Activated naive CD4-positive, alpha-beta T cell treated with anti-CD3 and anti-CD28 coated beads for 36 hours (primary cell): Measurements from ENCODE around the gene CAMTA1. TPM values are rescaled to one million over a fixed set of nuclear protein-coding genes. Genes with fewer than 3 reads are reported as not detected.

Experiments used
- CTCF ChIA-PET: fragments of 350-600 bp; sonication (Branson Sonifier 250); formaldehyde crosslinking; loops from one replicate; lab custom pipeline; 2021; ENCODE audit warnings: antibody characterized with exemption; lab: Charles Lee
- DNase-seq: peaks from one replicate; pipeline ENCODE4 v3.0.0-alpha.2; 2020
- H3K27ac Mint-ChIP-seq: one replicate; pipeline ENCODE4 v1.8.0; 2021; ENCODE audit warnings: mild to moderate bottlenecking, mixed read lengths
- H3K27me3 Mint-ChIP-seq: one replicate; pipeline ENCODE4 v1.8.0; 2021; ENCODE audit warnings: low read depth, mixed read lengths
- H3K36me3 Mint-ChIP-seq: one replicate; pipeline ENCODE4 v1.8.0; 2021; ENCODE audit warnings: low read depth, mixed read lengths
- H3K4me1 Mint-ChIP-seq: one replicate; pipeline ENCODE4 v1.8.0; 2021; ENCODE audit warnings: low read depth, mixed read lengths
- H3K4me3 Mint-ChIP-seq: one replicate; pipeline ENCODE4 v1.8.0; 2021; ENCODE audit warnings: mild to moderate bottlenecking, moderate library complexity, mixed read lengths
- H3K9me3 Mint-ChIP-seq: one replicate; pipeline ENCODE4 v1.8.0; 2021; ENCODE audit warnings: mixed read lengths
- intact Hi-C: fragments of 100-400 bp; cut with micrococcal nuclease; formaldehyde crosslinking; loops from one replicate; pipeline ENCODE4 v1.15.1; 2023
- total RNA-seq, 2 experiments: library from RNA; stranded (reverse); gene quantifications; one replicate each; pipeline ENCODE4 v1.2.3, GENCODE V29; 2021

Gene CAMTA1
- total RNA-seq, 2 experiments from 2014 or later: 61.5 to 70.9 TPM

DNA sequence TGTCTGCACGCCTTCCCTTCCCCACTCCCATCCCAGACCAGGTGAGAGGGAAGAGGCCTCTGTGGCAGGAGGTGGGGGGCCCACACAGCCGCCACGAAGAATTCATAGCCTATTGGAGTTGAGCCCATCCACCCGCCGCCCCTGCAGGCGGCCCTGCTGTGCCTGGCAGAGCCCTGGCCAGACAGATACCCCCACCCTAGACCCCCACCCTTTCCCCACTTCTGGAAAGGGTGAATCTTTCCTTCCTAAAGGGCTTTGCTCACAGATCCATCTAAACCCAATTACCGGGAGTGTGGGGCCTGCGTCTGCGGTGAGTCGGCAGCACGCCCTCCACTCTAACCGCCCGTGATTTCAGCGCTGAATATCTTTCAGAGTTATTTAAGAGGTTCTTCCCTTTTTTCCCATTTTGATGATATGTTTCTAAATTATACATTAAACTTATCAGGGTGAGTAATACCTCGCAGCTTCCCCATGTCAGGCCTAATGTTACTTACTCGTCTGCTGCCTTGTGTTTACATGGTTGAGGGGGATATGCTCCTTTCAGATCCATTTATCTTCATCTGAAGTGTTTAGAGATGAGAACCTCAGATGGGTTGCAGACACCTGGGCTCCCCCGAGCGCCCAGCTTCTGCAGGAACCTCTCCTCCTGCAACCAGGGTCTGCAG, 802.0 kb downstream of the CAMTA1 start:
- intact Hi-C loops: no loop called here
- Mint-ChIP-seq H3K27ac (no peak overlapping the region), H3K27me3 (no peaks in the 10 kb centered on the region), H3K4me3 (no peak overlapping the region), H3K36me3 (no peaks in the 10 kb centered on the region), H3K9me3 (no peaks in the 10 kb centered on the region), H3K4me1 (no peaks in the 10 kb centered on the region)
- no peak for DNase-seq
- CTCF ChIA-PET: no interaction called here

DNA sequence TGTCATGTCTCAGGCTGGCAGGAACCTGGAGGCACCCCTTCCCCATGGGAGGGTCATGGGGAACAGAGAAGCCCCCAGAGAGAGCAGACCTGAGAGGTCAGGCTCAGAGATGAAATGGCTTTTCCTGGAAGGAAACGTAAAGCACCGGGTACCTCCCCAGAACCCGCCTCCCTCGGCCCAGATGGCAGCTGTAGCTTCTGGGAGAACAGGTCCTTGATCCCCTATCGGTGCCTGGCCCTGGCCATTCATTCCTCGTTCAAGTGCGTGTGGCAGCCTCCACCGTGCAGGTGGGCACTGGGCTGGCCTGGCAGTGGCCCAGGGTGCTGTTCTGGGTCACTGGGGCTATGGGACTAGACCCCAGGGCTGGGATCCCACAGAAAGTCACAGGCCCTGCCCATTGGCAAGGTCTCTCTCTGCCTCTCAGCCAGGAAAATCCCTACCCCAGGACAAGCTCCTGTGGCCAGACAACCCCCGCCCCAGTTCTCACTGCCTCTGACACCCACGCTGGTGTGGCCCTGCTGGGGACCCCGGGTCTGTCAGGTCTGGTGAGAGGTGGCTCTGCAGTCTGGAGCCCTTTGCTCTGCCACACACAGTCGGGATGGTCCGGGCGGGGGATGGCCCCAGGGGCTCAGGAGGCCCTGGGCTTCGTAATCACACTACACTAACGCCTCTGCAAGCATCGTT, 802.7 kb downstream of the CAMTA1 start:
- no peak overlapping the region for H3K27ac Mint-ChIP-seq
- H3K9me3 Mint-ChIP-seq: no peaks in the 10 kb centered on the region
- no peak overlapping the region for H3K4me3 Mint-ChIP-seq
- no peaks in the 10 kb centered on the region for H3K36me3 Mint-ChIP-seq
- CTCF ChIA-PET: no interaction called here
- H3K27me3 Mint-ChIP-seq: no peaks in the 10 kb centered on the region
- no peak for DNase-seq
- H3K4me1 Mint-ChIP-seq: no peaks in the 10 kb centered on the region
- intact Hi-C loops: no loop called here

DNA sequence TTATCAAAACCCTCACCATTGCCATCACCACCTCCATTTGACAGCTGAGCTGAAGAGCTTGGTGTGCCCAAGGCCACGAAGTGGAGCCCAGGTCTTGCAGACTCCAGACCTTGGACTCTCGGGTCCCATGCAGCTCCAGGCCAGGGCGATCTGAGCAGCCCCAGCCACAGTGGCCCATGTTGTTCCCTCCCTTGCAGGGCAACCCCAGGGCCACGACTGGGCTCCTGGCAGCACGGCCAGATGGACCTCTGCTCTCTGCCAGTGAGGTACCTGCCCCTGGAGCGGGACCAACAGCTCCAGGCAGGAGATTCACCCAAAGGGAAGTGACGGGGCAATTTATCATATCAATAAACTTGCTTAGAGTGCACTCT, 803.2 kb downstream of the CAMTA1 start:
- no peaks in the 10 kb centered on the region for H3K36me3 Mint-ChIP-seq
- H3K27ac Mint-ChIP-seq: no peak overlapping the region
- CTCF ChIA-PET: no interaction called here
- H3K4me1 Mint-ChIP-seq: no peaks in the 10 kb centered on the region
- no peak for DNase-seq
- intact Hi-C loops: no loop called here
- H3K9me3 Mint-ChIP-seq: no peaks in the 10 kb centered on the region
- H3K27me3 Mint-ChIP-seq: no peaks in the 10 kb centered on the region
- no peak overlapping the region for H3K4me3 Mint-ChIP-seq

DNA sequence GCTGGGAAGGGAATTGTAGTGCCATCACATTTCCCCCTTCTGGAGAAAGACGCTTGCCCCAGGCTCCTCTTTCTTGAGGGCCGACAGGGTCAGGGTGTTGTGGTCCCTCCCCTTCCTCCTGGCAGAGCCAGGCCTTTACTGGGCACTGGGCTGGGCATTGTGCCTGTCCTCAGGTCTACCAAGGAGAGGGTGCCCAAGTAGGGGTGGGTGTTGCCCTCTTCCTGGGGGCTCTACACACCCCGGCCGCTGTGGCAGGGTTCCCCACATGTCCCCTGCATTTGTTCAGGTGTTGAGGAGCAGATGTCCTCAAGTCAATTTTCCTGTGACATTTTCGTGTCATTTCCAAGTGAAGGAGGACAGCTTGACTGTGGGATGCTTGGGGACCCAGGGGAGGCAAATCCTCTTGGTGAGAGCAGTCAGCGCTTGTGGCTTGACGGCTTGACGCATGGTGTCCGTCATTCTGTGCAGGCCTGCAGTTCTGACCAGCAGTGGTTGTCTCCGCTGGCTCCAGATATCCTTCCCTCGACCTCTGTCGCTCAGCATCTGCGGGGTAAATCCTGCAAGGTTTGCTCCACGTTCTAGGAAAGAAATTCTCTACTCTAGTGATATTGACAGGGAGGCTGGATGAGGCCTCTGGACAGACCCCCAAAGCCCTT, 804.0 kb downstream of the CAMTA1 start:
- Mint-ChIP-seq H3K36me3 (no peaks in the 10 kb centered on the region), H3K27me3 (no peaks in the 10 kb centered on the region), H3K4me1 (no peaks in the 10 kb centered on the region), H3K4me3 (no peak overlapping the region), H3K9me3 (no peaks in the 10 kb centered on the region), H3K27ac (no peak overlapping the region)
- no peak for DNase-seq
- CTCF ChIA-PET: no interaction called here
- intact Hi-C loops: no loop called here

DNA sequence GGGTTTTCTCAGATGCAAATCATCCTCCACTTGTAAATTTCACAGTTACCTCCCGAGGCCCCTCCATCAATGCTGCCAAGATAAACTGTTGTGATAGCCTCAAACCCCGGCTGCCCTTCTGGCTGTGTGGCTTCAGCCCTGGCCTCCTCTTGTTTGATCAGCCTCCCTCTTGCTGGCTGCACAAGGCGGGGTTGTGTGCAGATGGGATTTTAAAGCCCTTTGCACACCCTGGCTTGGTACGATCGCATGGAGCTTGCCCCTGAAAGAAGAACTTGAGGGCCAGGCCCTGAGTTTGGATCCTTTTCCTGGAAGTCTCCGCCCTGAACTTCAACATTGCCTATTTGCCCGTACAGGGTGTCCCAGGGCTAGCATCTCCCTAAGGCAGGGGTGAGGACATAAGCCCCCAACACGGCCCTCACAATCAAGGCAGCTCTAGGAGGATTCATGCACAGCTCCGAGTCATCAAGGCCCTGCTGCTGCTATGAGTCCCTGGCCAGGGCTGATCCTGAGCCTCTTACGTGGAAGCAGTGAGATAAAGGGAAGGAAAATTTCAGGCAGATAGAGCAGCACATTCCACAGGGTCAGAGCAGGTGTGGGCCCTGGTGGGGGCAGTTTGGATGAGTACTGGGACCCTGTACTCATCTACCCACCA, 804.6 kb downstream of the CAMTA1 start:
- Mint-ChIP-seq H3K36me3 (no peaks in the 10 kb centered on the region), H3K9me3 (no peaks in the 10 kb centered on the region), H3K27ac (no peak overlapping the region), H3K4me3 (no peak overlapping the region), H3K27me3 (no peaks in the 10 kb centered on the region), H3K4me1 (no peaks in the 10 kb centered on the region)
- CTCF ChIA-PET: no interaction called here
- DNase-seq: no peak
- intact Hi-C loops: no loop called here

DNA sequence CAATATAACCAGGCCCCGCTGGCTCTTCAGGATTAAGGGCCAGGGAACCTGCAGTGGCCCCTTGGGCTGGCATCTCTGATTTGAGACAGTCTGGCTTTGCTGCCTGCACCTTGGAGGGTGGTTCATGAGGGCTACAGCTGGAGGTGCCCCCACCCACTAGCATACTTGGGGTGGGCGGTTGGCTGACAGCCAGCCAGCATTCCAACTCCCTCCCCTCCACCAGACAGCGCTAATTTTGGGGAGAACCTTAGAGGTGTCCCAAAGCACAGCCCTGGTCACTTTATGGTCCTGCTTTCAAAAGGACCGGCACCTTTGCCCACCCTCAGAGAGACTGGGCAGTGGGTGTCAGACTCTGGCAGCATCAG, 805.2 kb downstream of the CAMTA1 start:
- CTCF ChIA-PET: no interaction called here
- no peaks in the 10 kb centered on the region for H3K4me1 Mint-ChIP-seq
- H3K27me3 Mint-ChIP-seq: no peaks in the 10 kb centered on the region
- DNase-seq: no peak
- no peak overlapping the region for H3K4me3 Mint-ChIP-seq
- H3K27ac Mint-ChIP-seq: no peak overlapping the region
- intact Hi-C loops: no loop called here
- H3K36me3 Mint-ChIP-seq: no peaks in the 10 kb centered on the region
- no peaks in the 10 kb centered on the region for H3K9me3 Mint-ChIP-seq

DNA sequence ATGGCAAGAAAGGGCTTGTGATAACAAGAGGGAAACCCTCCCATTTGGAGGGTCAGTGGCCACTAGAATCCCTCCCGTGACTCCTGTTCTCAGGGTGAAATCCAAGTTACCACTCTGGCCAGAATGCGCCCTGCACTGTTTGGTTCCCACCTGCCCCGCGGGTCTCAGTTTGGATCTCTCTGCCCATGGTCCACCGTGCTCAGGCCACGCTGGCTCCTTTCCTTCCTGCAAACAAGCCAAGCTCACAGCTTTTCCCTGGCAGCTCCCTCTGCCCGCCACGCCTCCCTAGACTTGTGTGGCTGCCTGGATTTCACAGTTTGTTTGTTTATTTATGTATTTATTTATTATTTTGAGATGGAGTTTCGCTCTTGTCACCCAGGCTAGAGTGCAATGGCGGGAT, 806.3 kb downstream of the CAMTA1 start:
- no peaks in the 10 kb centered on the region for H3K27me3 Mint-ChIP-seq
- no peak for DNase-seq
- CTCF ChIA-PET: no interaction called here
- H3K27ac Mint-ChIP-seq: no peak overlapping the region
- intact Hi-C loops: no loop called here
- no peaks in the 10 kb centered on the region for H3K4me1 Mint-ChIP-seq
- H3K36me3 Mint-ChIP-seq: no peaks in the 10 kb centered on the region
- no peak overlapping the region for H3K4me3 Mint-ChIP-seq
- no peaks in the 10 kb centered on the region for H3K9me3 Mint-ChIP-seq

DNA sequence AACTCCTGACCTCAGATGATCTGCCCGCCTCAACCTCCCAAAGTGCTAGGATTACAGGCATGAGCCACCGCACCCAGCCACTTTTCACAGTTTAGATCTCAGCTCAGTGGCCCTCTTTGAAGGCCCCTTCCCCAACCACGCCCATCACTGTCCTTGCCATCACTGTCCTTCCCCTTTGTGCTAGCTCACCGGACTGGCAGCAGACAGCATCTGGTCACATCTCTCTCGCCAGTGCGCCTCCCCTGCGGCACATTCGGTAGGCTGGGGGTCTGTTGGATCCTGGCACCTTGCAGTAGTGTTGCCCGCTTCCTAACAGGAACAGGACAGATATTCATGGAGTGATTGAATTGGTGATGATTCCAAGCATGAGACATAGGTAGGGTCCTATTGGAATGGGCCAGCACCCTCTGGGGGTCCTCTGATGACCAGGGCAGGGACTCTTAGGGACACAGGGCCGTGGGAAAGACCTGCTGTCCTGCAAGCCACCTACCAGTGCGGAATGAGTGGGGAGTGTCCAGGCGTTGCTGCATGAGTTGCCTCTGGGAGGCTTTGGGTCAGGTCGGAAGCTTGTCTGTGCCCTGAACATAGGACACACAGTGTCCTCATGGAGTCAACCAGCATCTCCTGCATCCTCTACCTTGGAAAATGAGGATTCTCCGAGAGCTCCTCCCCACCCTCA, 807.0 kb downstream of the CAMTA1 start:
- intact Hi-C loops: no loop called here
- no peaks in the 10 kb centered on the region for H3K4me1 Mint-ChIP-seq

DNA sequence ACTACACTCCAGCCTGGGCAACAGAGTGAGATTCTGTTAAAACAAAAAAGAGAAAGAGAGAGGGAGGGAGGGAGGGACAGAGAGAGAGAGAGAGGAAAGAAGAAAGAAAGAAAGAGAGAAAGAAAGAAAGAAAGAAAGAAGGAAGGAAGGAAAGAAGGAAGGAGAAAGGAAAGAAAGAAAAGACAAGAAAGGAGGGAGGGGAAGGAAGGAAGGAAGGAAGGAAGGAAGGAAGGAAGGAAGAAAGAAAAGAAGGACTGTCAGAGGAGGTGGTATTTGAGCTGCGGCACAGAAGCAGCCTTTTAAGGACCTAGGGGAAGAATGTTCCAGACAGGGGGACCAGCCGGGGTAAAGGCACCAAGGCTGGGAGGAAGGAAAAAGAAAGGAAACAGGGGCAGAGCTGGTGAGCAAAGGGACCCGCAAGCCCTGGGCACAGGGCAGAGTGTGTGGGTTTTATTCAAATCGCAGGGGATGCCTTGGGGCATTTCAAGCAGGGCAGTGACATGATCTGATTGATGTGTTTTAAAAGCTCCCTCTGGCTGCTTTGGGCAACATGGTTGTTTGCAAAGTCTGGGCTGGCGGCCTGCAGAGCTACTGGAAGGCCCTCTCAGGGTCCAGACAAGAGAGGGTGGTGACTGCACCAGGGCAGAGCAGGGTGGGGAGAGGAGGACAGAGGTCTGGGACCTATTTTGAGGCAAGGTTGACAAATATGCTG, 808.9 kb downstream of the CAMTA1 start:
- peaks cover 2% of the 10 kb centered on the region for H3K9me3 Mint-ChIP-seq
- intact Hi-C loops: no loop called here
- CTCF ChIA-PET: no interaction called here
- H3K27ac Mint-ChIP-seq: no peak overlapping the region
- H3K36me3 Mint-ChIP-seq: no peaks in the 10 kb centered on the region
- no peak for DNase-seq
- no peak overlapping the region for H3K4me3 Mint-ChIP-seq
- H3K4me1 Mint-ChIP-seq: no peaks in the 10 kb centered on the region
- peaks cover 1% of the 10 kb centered on the region for H3K27me3 Mint-ChIP-seq

More for the DNA sequence above, 807.0 kb downstream of the CAMTA1 start:
- Mint-ChIP-seq H3K36me3 (no peaks in the 10 kb centered on the region), H3K4me3 (no peak overlapping the region), H3K27ac (no peak overlapping the region), H3K9me3 (no peaks in the 10 kb centered on the region), H3K27me3 (no peaks in the 10 kb centered on the region)
- no peak for DNase-seq
- CTCF ChIA-PET: no interaction called here

DNA sequence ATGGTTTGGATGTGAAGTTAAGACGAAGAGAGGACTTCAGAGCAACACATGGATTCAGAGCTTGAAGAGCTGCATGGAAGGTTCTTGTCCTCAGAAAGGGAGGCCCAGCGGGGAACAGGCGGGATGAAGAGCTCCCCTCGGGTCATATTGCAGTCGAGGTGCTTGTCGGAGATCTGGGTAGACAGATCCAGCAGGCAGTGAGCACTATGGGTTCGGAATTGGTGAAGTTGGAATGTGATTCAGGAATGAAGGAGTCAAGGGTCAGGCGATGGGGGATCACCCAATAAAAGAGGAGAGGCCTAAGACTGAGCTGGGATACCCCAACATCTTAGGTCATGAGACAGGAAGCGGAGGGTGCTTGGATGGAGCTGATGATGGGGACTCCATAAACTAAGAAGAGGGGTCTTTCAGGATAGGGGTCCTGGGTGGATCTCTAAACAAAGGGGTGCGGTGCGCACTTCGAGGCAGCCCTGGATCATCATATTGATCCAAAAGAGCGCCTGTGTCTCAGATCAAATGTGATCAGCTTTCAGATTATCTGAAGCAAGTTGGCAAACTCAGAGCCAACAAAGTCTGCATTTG, 809.6 kb downstream of the CAMTA1 start:
- Mint-ChIP-seq H3K4me3 (no peak overlapping the region), H3K9me3 (peaks cover 4% of the 10 kb centered on the region), H3K27ac (no peak overlapping the region), H3K4me1 (no peaks in the 10 kb centered on the region), H3K36me3 (no peaks in the 10 kb centered on the region), H3K27me3 (peaks cover 3% of the 10 kb centered on the region)
- intact Hi-C loops: no loop called here
- CTCF ChIA-PET: no interaction called here
- no peak for DNase-seq

DNA sequence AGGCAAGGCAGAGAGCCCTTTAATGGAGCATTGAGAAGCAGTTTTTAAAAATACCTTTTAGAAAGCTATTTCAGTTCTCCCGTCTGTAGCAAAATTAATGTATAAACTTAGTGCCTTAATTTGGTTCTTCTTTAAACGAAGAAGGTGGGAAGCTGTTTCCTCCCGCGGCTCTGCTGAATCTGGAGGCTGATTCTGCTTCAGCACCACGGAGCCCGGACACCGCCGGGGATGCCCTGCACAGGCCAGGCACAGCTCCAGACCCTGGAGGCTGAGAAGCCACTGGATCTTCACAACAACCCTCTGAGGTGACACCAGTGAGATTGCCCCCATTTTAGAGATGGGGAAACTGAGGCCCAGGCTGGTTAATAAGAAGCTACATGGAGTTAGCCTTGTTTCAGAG, 810.1 kb downstream of the CAMTA1 start:
- Mint-ChIP-seq H3K36me3 (no peaks in the 10 kb centered on the region), H3K9me3 (peaks cover 4% of the 10 kb centered on the region), H3K4me3 (no peak overlapping the region), H3K27ac (no peak overlapping the region), H3K4me1 (no peaks in the 10 kb centered on the region), H3K27me3 (peaks cover 3% of the 10 kb centered on the region)
- CTCF ChIA-PET: no interaction called here
- DNase-seq: no peak
- intact Hi-C loops: no loop called here
